Mesothelial cell of epicardium (in vitro differentiated cells): ENCODE results near the gene TBC1D21. TPM values are rescaled to one million over a fixed set of nuclear protein-coding genes. Genes with fewer than 3 reads are reported as not detected.

ENCODE experiments used
- DNase-seq, 2 experiments: peaks; one replicate each; pipeline ENCODE4 v3.0.0; 2021; ENCODE audit warnings: low spot score in 2 of 2; ENCODE audit not compliant: unreplicated experiment in 2 of 2
- H3K27ac Mint-ChIP-seq: 2 replicates; pipeline ENCODE4 v1.8.0; 2021; ENCODE audit warnings: mixed read lengths
- H3K27me3 Mint-ChIP-seq: 2 replicates; pipeline ENCODE4 v1.8.0; 2021; ENCODE audit warnings: low read depth, mixed read lengths
- H3K36me3 Mint-ChIP-seq: 2 replicates; pipeline ENCODE4 v1.8.0; 2021; ENCODE audit warnings: mixed read lengths
- H3K4me1 Mint-ChIP-seq: 2 replicates; pipeline ENCODE4 v1.8.0; 2021; ENCODE audit warnings: mixed read lengths
- H3K4me3 Mint-ChIP-seq: 2 replicates; pipeline ENCODE4 v1.8.0; 2021; ENCODE audit warnings: mild to moderate bottlenecking, moderate library complexity, mixed read lengths
- H3K9me3 Mint-ChIP-seq: 2 replicates; pipeline ENCODE4 v1.8.0; 2021; ENCODE audit warnings: mixed read lengths
- total RNA-seq: library from RNA; stranded (reverse); gene quantifications from 3 replicates; pipeline ENCODE4 v1.2.1, GENCODE V29; 2021
- TF ChIP-seq, protein P1 (sequence below): fragments of 200-600 bp; sonication (generic); IDR thresholded peaks from one replicate; pipeline ENCODE4 v1.5.0; 2021; ENCODE audit warnings: antibody characterized with exemption; ENCODE audit not compliant: unreplicated experiment

The TBC1D21 gene
- total RNA-seq, 1 donor from 2014 or later, result not detected

- H3K9me3 Mint-ChIP-seq, result no peaks in the 10 kb centered on the region
- H3K27me3 Mint-ChIP-seq, result peaks cover 63% of the 10 kb centered on the region
- no peak overlapping the region for H3K27ac Mint-ChIP-seq
- TF ChIP-seq, protein P1, sequence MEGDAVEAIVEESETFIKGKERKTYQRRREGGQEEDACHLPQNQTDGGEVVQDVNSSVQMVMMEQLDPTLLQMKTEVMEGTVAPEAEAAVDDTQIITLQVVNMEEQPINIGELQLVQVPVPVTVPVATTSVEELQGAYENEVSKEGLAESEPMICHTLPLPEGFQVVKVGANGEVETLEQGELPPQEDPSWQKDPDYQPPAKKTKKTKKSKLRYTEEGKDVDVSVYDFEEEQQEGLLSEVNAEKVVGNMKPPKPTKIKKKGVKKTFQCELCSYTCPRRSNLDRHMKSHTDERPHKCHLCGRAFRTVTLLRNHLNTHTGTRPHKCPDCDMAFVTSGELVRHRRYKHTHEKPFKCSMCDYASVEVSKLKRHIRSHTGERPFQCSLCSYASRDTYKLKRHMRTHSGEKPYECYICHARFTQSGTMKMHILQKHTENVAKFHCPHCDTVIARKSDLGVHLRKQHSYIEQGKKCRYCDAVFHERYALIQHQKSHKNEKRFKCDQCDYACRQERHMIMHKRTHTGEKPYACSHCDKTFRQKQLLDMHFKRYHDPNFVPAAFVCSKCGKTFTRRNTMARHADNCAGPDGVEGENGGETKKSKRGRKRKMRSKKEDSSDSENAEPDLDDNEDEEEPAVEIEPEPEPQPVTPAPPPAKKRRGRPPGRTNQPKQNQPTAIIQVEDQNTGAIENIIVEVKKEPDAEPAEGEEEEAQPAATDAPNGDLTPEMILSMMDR, result no peak
- H3K4me1 Mint-ChIP-seq, result no peaks in the 10 kb centered on the region
- DNase-seq, result no peak
- no peaks in the 10 kb centered on the region for H3K36me3 Mint-ChIP-seq
- no peak overlapping the region for H3K4me3 Mint-ChIP-seq
These were observed 20.9 kb upstream of the TBC1D21 start for GRCh38 chr15:73852507-73852906.

- no peak overlapping the region for H3K27ac Mint-ChIP-seq
- no peaks in the 10 kb centered on the region for H3K9me3 Mint-ChIP-seq
- H3K4me1 Mint-ChIP-seq, result no peaks in the 10 kb centered on the region
- no peak overlapping the region for H3K4me3 Mint-ChIP-seq
- no peaks in the 10 kb centered on the region for H3K36me3 Mint-ChIP-seq
- no peak for DNase-seq
- TF ChIP-seq, protein P1, result no peak
- H3K27me3 Mint-ChIP-seq, result peaks cover 62% of the 10 kb centered on the region
These were observed 19.1 kb upstream of the TBC1D21 start for GRCh38 chr15:73854265-73854664.

DNA sequence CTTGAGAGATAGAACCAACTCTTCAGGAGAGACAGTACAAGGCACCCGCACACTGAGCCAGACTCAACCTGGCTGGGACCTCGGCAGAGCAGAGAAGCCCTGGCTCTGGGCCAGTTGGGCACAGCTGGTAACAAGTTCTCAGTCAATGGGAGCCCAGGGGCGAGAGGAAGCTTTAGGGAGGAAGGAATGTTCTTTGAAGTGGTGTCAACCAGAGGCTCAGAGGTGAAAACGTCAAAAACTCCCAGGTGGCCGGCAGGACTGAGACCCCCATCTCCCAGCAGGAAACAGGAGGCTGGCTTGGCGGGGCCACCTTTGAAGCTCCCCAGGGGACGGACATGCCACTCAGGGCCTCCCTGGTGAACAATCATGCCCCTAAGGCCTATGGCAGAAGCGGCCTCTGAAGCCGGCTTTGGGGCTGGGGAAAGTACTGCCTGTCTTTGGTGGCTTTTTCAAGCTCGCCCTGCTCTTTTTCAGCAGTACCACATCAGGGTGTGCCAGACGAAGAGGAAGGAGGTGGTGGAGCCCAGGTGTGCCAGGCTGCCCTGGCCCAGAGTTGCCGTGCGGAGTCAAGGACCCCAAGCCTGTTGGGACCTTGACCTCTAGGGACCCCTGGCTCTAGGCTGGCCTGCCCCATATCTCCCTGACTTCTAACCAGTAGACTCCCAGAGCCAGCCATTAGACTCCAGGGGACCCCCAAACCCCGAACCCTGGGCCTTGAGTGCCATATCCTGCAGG lies 16.7 kb upstream of the TBC1D21 start:
- Mint-ChIP-seq H3K4me1 (no peaks in the 10 kb centered on the region), H3K27me3 (peaks cover 63% of the 10 kb centered on the region), H3K36me3 (no peaks in the 10 kb centered on the region), H3K9me3 (no peaks in the 10 kb centered on the region), H3K4me3 (no peak overlapping the region), H3K27ac (no peak overlapping the region)
- TF ChIP-seq, protein P1, result no peak
- no peak for DNase-seq

DNA sequence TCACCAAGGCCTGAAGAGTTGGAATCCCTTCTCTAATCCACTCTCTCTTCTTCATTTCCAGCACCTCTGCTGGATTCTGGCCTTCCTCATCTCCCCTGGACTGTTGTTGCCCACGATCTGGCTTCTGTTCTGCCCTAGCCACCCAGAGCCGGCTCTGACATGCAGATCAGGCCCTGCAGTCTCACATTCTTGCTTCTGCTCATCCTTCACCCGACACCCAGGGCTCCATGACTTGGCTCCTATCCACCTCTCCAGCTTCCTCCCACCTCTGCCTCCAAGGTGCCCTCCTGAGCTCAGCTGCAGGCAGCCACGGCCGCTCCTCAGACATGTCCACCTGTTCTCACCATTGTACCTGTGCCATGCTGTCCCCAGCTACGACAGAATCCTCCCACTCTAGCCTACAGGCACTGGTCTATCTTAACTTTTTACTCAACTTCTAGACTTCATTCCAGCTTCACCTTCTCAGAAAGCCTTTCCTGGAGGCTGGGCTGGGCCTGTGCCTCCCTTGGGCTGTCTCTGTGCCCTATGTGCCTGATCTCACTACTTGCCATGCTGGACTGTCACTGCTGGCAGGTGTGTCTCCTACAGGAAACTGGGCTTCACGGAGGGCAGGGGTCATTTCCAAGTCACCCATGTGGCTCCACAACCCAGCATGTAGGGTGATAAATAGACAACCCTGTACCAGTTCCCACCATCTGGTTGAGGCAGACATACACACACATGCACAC lies 16.0 kb upstream of the TBC1D21 start:
- H3K9me3 Mint-ChIP-seq, result no peaks in the 10 kb centered on the region
- H3K27me3 Mint-ChIP-seq, result peaks cover 66% of the 10 kb centered on the region
- H3K36me3 Mint-ChIP-seq, result no peaks in the 10 kb centered on the region
- no peak overlapping the region for H3K4me3 Mint-ChIP-seq
- no peak overlapping the region for H3K27ac Mint-ChIP-seq
- TF ChIP-seq, protein P1, result no peak
- DNase-seq, result no peak
- no peaks in the 10 kb centered on the region for H3K4me1 Mint-ChIP-seq

DNA sequence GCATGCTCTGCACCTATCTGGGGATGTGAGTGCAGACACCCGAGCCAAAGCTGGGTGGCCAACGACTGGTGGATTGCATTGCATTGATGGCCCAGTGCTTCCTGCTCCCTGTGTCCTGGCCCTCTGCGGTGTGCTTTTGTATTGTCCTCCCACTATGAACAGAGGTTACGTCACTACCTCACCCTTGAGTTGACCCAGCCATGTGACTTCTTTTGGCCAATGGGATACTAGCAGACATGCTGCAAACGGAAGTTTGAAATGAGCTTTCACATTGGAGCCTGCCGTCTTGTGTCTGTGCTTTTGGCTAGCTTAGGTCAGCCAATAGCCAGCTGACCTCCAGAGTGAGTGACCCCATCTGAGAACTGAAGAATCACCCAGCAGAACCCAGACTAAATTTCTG lies 15.3 kb upstream of the TBC1D21 start:
- no peaks in the 10 kb centered on the region for H3K4me1 Mint-ChIP-seq
- H3K4me3 Mint-ChIP-seq, result no peak overlapping the region
- H3K36me3 Mint-ChIP-seq, result no peaks in the 10 kb centered on the region
- peaks cover 68% of the 10 kb centered on the region for H3K27me3 Mint-ChIP-seq
- H3K27ac Mint-ChIP-seq, result no peak overlapping the region
- TF ChIP-seq, protein P1, result no peak
- peaks cover 2% of the 10 kb centered on the region for H3K9me3 Mint-ChIP-seq
- no peak for DNase-seq
